Measurements from ENCODE around the gene DSE. TPM values are rescaled to one million over a fixed set of nuclear protein-coding genes. Genes with fewer than 3 reads are reported as not detected.

Gene DSE
- total RNA-seq, 1 experiment from 2014 or later, result 38.5 TPM

DNA sequence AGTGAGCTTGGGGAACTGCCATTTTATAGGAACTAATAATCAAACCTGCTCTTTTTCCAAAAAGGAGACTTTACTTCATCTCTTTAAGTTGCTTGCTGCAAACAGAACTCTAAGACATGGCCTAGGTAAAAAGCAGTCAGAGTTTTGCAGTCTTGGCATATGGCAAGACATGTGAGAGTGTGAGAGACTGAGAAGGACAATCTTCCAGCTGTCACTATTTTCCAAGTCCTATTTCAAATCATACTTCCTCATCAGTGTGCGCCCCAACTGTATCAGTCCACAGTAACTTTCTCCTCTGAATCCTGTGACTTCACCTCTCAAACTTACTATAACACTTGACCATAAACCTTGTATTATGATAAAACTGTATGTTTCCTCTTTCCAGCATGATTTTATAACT, 100.8 kb downstream of the DSE start:
- CTCF ChIA-PET, result no interaction called here

DNA sequence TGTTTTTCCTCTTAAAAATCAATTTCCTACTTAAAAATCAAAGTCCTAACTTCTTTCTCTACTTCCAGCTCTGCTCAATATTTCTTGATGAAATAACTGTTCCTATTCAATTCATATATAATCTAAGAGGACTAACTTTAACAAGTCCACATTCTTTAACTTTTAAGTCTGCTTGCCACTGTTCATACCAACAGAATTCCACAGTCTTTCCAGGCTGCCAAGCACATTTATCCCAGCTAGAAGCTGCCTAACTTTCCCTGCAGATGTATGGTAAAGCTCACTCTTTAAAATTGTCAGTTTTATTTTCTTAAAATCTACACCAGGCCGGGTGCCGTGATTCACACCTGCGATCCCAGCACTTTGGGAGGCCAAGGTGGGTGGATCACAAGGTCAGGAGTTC, 102.0 kb downstream of the DSE start:
- H3K27ac ChIP-seq (ENCODE audit: low read depth, low read length), result no peak overlapping the region
- H3K27me3 ChIP-seq (ENCODE audit: insufficient read depth, low read length), result no peaks in the 10 kb centered on the region
- no TSS peak for BruUV-seq (replicated peaks)
- H4K20me1 ChIP-seq (ENCODE audit: insufficient read depth), result no peaks in the 10 kb centered on the region
- ChIA-PET CTCF (no interaction called here), POLR2A (no interaction called here), RAD21 (ENCODE audit: low non-redundant PET in 1 of 2, low total read pairs in 2 of 2, uncharacterized antibody in 2 of 2, unreplicated experiment in 2 of 2) (no interaction called here)
- H2AFZ ChIP-seq (ENCODE audit: low read depth, low read length, poor library complexity, severe bottlenecking), result no peak overlapping the region
- ATAC-seq (no peak), DNase-seq (ENCODE audit: low read depth, low spot score) (no peak)
- H3K36me3 ChIP-seq (ENCODE audit: control insufficient read depth in 1 of 2, insufficient read depth in 2 of 2, low read length in 2 of 2), result no peaks in the 10 kb centered on the region
- H3K4me2 ChIP-seq (ENCODE audit: low read length), result no peak overlapping the region
- H3K9ac ChIP-seq (ENCODE audit: low read length), result no peak overlapping the region
- no peak overlapping the region for H3K4me3 ChIP-seq (replicated peaks in 1 of 2; ENCODE audit: low read depth in 1 of 2, low read length in 2 of 2)
- H3K4me1 ChIP-seq (ENCODE audit: control insufficient read depth in 1 of 2, insufficient read depth in 2 of 2, low read length in 2 of 2), result no peaks in the 10 kb centered on the region
- intact Hi-C loops (cut with micrococcal nuclease), result no loop called here
- H3K9me3 ChIP-seq (ENCODE audit: control insufficient read depth in 1 of 2, insufficient read depth in 1 of 2, low read depth in 1 of 2, low read length in 2 of 2), result no peaks in the 10 kb centered on the region
- no peaks in the 10 kb centered on the region for H3K9me2 ChIP-seq (ENCODE audit: insufficient read depth)
- H3K79me2 ChIP-seq (ENCODE audit: insufficient read depth, low read length), result no peaks in the 10 kb centered on the region
- TF ChIP-seq EZH2 (IDR thresholded peaks at IDR 0.05), result no peak
- no peak for TF ChIP-seq CTCF (IDR thresholded peaks at IDR 0.05 in 2 of 3, conservative IDR thresholded peaks at IDR 0.05 in 1 of 3; ENCODE audit: borderline replicate concordance in 1 of 3, insufficient read depth in 1 of 3, low read depth in 2 of 3, low read length in 2 of 3)
- TF ChIP-seq CBX3 (IDR thresholded peaks at IDR 0.05; ENCODE audit: low read depth), result no peak
- TF ChIP-seq SRF (IDR thresholded peaks at IDR 0.05; ENCODE audit: low read depth), result no peak
- no peak for TF ChIP-seq POLR2AphosphoS5 (IDR thresholded peaks at IDR 0.05; ENCODE audit: low read depth, low read length)
- TF ChIP-seq REST (IDR thresholded peaks at IDR 0.05; ENCODE audit: low read depth), result no peak
- TF ChIP-seq JUND (IDR thresholded peaks at IDR 0.05), result no peak
- no peak for TF ChIP-seq EGR1 (IDR thresholded peaks at IDR 0.05; ENCODE audit: low read depth)
- no peak for TF ChIP-seq POLR2A (IDR thresholded peaks at IDR 0.05; ENCODE audit: borderline replicate concordance, extremely low read depth, insufficient read depth, insufficient read length)

More for the DNA sequence above, 100.8 kb downstream of the DSE start:
- no peaks in the 10 kb centered on the region for H3K27me3 ChIP-seq (ENCODE audit: insufficient read depth, low read length)
- no peaks in the 10 kb centered on the region for H4K20me1 ChIP-seq (ENCODE audit: insufficient read depth)
- ChIA-PET POLR2A (no interaction called here), RAD21 (ENCODE audit: low non-redundant PET in 1 of 2, low total read pairs in 2 of 2, uncharacterized antibody in 2 of 2, unreplicated experiment in 2 of 2) (no interaction called here)
- intact Hi-C loops (cut with micrococcal nuclease), result no loop called here
- no peaks in the 10 kb centered on the region for H3K79me2 ChIP-seq (ENCODE audit: insufficient read depth, low read length)
- DNase-seq (ENCODE audit: low read depth, low spot score) (no peak), ATAC-seq (no peak)
- H3K9me2 ChIP-seq (ENCODE audit: insufficient read depth), result no peaks in the 10 kb centered on the region
- no peak overlapping the region for H3K9ac ChIP-seq (ENCODE audit: low read length)
- H3K27ac ChIP-seq (ENCODE audit: low read depth, low read length), result no peak overlapping the region
- no peaks in the 10 kb centered on the region for H3K36me3 ChIP-seq (ENCODE audit: control insufficient read depth in 1 of 2, insufficient read depth in 2 of 2, low read length in 2 of 2)
- no TSS peak for BruUV-seq (replicated peaks)
- H3K4me1 ChIP-seq (ENCODE audit: control insufficient read depth in 1 of 2, insufficient read depth in 2 of 2, low read length in 2 of 2), result no peaks in the 10 kb centered on the region
- H3K4me2 ChIP-seq (ENCODE audit: low read length), result no peak overlapping the region
- no peak overlapping the region for H3K4me3 ChIP-seq (replicated peaks in 1 of 2; ENCODE audit: low read depth in 1 of 2, low read length in 2 of 2)
- H2AFZ ChIP-seq (ENCODE audit: low read depth, low read length, poor library complexity, severe bottlenecking), result no peak overlapping the region
- H3K9me3 ChIP-seq (ENCODE audit: control insufficient read depth in 1 of 2, insufficient read depth in 1 of 2, low read depth in 1 of 2, low read length in 2 of 2), result no peaks in the 10 kb centered on the region
- TF ChIP-seq POLR2A (IDR thresholded peaks at IDR 0.05; ENCODE audit: borderline replicate concordance, extremely low read depth, insufficient read depth, insufficient read length), result no peak
- TF ChIP-seq, protein P1, sequence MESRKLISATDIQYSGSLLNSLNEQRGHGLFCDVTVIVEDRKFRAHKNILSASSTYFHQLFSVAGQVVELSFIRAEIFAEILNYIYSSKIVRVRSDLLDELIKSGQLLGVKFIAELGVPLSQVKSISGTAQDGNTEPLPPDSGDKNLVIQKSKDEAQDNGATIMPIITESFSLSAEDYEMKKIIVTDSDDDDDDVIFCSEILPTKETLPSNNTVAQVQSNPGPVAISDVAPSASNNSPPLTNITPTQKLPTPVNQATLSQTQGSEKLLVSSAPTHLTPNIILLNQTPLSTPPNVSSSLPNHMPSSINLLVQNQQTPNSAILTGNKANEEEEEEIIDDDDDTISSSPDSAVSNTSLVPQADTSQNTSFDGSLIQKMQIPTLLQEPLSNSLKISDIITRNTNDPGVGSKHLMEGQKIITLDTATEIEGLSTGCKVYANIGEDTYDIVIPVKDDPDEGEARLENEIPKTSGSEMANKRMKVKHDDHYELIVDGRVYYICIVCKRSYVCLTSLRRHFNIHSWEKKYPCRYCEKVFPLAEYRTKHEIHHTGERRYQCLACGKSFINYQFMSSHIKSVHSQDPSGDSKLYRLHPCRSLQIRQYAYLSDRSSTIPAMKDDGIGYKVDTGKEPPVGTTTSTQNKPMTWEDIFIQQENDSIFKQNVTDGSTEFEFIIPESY (IDR thresholded peaks at IDR 0.05; ENCODE audit: extremely low read depth, insufficient replicate concordance, low read length), result no peak
- no peak for TF ChIP-seq TCF7L2 (IDR thresholded peaks at IDR 0.05; ENCODE audit: borderline replicate concordance, extremely low read depth, insufficient read depth, insufficient read length)
- TF ChIP-seq SRF (IDR thresholded peaks at IDR 0.05; ENCODE audit: low read depth), result no peak
- TF ChIP-seq RAD21 (IDR thresholded peaks at IDR 0.05; ENCODE audit: low read depth), result no peak
- no peak for TF ChIP-seq CBX3 (IDR thresholded peaks at IDR 0.05; ENCODE audit: low read depth)
- no peak for TF ChIP-seq ELF1 (IDR thresholded peaks at IDR 0.05; ENCODE audit: borderline replicate concordance, low read depth)
- no peak for TF ChIP-seq SP1 (IDR thresholded peaks at IDR 0.05; ENCODE audit: low read depth)
- no peak for TF ChIP-seq YY1 (IDR thresholded peaks at IDR 0.05; ENCODE audit: extremely low read depth, insufficient replicate concordance, low read depth, low read length)
